Ascending aorta (tissue), 2 donors: ENCODE measurements around the gene CGREF1. TPM values are rescaled to one million over a fixed set of nuclear protein-coding genes. Genes with fewer than 3 reads are reported as not detected.

Experiments used
- DNase-seq, 2 donors: peaks; one replicate each; pipeline ENCODE4 v3.0.0-alpha.2; 2019; ENCODE audit warnings: low spot score in 2 of 2
- H3K27ac ChIP-seq, 2 donors: fragments of 200-600 bp; sonication (generic); one replicate each; pipeline ENCODE4 v1.5.1; 2016 to 2017; ENCODE audit warnings: mild to moderate bottlenecking in 1 of 2
- H3K27me3 ChIP-seq: fragments of 200-600 bp; sonication (generic); one replicate; pipeline ENCODE4 v1.5.1; 2017
- H3K36me3 ChIP-seq, 2 donors: fragments of 200-600 bp; sonication (generic); one replicate each; pipeline ENCODE4 v1.5.1; 2016
- H3K4me1 ChIP-seq, 2 donors: fragments of 200-600 bp; sonication (generic); one replicate each; pipeline ENCODE4 v1.5.1; 2016 to 2017; ENCODE audit warnings: mild to moderate bottlenecking in 1 of 2
- H3K4me3 ChIP-seq, 2 donors: fragments of 200-600 bp; sonication (generic); one replicate each; pipeline ENCODE4 v1.5.1; 2016 to 2017; ENCODE audit warnings: mild to moderate bottlenecking in 1 of 2
- H3K9me3 ChIP-seq, 2 donors: fragments of 200-600 bp; sonication (generic); one replicate each; pipeline ENCODE4 v1.5.1; 2016
- intact Hi-C: fragments of 100-400 bp; cut with DNase I; formaldehyde crosslinking; loops from one replicate; pipeline ENCODE4 v1.15.1; 2023
- total RNA-seq: library from RNA; depleted of rRNA; stranded (reverse); fragments of >200 nt; gene quantifications from one replicate; pipeline ENCODE4 v1.1.0, GENCODE V29; 2016
- TF ChIP-seq, protein P1 (sequence below), 3 experiments: fragments of 200-600 bp in 2 of 3; fragments of 450-650 bp in 1 of 3; sonication (generic) in 2 of 3; IDR thresholded peaks; one replicate each; pipeline ENCODE4 v1.5.1; 2016 to 2019; ENCODE audit warnings: antibody characterized with exemption in 3 of 3, mild to moderate bottlenecking in 1 of 3, moderate library complexity in 1 of 3

CGREF1 gene
- total RNA-seq, 1 donor from 2014 or later: 3.5 TPM

DNA sequence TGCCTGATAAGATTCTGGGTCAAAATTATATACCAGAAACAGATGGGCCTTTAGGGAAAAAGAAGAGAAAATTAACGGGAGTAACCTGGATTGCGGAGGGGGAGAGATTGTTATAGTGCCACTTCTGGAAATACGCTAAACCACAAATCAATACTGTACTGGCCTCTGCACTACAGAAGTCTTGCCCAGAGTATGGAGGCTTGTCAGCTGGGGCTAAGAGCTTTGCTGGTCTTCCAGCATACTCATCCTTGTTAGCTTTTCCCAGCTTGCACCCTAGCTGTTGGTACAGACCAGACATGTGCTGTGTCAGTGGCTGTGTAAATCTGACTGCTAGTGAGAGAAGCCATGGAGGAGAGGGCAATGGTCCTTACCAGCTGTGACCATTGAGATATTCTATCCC is 58.6 kb downstream of the CGREF1 start:
- Histone ChIP-seq H3K9me3 (no peaks in the 10 kb centered on the region), H3K36me3 (peaks cover 30 to 56% of the 10 kb centered on the region in 2 donors), H3K27me3 (no peaks in the 10 kb centered on the region), H3K4me3 (no peak overlapping the region), H3K4me1 (no peaks in the 10 kb centered on the region), H3K27ac (no peak overlapping the region)
- intact Hi-C loops: no loop called here
- TF ChIP-seq, protein P1, sequence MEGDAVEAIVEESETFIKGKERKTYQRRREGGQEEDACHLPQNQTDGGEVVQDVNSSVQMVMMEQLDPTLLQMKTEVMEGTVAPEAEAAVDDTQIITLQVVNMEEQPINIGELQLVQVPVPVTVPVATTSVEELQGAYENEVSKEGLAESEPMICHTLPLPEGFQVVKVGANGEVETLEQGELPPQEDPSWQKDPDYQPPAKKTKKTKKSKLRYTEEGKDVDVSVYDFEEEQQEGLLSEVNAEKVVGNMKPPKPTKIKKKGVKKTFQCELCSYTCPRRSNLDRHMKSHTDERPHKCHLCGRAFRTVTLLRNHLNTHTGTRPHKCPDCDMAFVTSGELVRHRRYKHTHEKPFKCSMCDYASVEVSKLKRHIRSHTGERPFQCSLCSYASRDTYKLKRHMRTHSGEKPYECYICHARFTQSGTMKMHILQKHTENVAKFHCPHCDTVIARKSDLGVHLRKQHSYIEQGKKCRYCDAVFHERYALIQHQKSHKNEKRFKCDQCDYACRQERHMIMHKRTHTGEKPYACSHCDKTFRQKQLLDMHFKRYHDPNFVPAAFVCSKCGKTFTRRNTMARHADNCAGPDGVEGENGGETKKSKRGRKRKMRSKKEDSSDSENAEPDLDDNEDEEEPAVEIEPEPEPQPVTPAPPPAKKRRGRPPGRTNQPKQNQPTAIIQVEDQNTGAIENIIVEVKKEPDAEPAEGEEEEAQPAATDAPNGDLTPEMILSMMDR (IDR thresholded peaks at IDR 0.05): no peak
- no peak for DNase-seq

DNA sequence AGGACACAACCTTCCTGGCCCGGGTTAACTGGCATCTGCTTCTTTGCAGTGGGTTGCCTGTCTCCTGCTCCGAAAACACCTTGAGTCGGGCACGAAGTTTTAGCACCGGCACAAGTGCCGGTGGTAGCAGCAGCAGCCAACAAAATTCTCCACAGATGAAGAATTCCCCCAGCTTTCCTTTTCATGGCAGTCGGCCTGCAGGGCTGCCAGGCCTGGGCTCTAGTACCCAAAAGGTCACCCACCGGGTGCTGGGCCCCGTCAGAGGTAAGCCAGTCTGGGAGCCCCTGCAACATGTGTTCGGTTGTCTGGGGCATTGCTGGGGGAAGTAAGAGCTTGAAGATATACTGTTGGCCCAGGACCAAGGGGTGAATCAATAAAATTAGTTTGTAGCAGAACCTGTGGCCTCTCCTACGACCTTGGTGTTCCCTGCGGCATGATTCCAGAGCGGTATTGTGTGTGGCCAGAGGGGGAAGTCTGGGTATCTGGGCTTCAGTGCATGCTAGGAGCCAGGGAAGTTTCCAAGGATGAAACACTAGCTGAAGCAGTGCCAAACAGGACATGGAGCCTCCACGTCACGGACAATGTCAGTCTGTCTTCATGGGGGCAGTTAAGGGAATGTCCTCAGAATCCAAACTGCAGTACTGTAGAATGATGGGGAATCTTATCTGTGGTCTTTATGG is 59.6 kb downstream of the CGREF1 start:
- TF ChIP-seq, protein P1 (IDR thresholded peaks at IDR 0.05): no peak
- intact Hi-C loops: no loop called here
- Histone ChIP-seq H3K4me3 (no peak overlapping the region), H3K36me3 (peaks cover 39 to 60% of the 10 kb centered on the region in 2 donors), H3K27me3 (no peaks in the 10 kb centered on the region), H3K9me3 (no peaks in the 10 kb centered on the region), H3K4me1 (no peaks in the 10 kb centered on the region), H3K27ac (no peak overlapping the region)
- DNase-seq: no peak

DNA sequence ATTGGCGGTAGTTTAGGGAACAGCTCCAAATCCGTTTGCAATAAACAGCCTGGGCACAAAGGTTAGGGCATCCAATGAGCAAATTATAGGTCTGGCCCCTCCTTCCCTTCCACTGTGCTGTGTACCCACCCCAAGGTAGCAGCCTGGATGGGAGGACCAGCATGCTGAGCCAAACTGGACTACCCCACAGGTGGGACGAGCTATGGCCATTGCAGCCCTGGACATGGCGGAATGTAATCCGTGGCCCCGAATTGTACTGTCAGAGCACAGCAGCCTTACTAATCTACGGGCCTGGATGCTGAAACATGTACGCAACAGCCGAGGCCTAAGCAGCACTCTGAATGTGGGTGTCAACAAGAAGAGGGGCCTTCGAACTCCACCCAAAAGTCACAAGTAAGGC is 60.7 kb downstream of the CGREF1 start:
- TF ChIP-seq, protein P1 (IDR thresholded peaks at IDR 0.05): no peak
- intact Hi-C loops: no loop called here
- peaks cover 39 to 66% of the 10 kb centered on the region in 2 donors for H3K36me3 ChIP-seq
- no peaks in the 10 kb centered on the region for H3K27me3 ChIP-seq
- H3K9me3 ChIP-seq: no peaks in the 10 kb centered on the region
- H3K27ac ChIP-seq: no peak overlapping the region
- no peak for DNase-seq
- no peaks in the 10 kb centered on the region for H3K4me1 ChIP-seq
- H3K4me3 ChIP-seq: no peak overlapping the region

DNA sequence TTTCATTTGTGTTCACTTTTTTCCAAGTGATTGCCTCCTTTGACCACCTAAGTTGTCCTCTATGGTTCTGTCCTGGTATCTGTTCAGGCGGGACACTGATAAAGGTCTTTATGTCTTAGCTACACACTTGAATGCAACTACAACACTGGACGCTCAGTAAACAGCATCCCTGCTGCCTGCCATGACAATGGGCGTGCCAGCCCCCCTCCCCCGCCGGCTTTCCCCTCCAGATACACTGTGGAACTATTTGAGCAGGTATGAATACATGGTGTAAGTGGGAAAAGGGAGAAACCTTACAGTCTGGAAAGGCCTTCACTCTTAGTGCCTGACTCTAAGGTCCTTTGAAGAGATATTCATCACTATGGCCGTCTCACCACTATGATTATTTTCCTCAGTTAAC is 61.7 kb downstream of the CGREF1 start:
- DNase-seq: no peak
- intact Hi-C loops: no loop called here
- H3K36me3 ChIP-seq: peaks cover 39 to 60% of the 10 kb centered on the region in 2 donors
- no peaks in the 10 kb centered on the region for H3K27me3 ChIP-seq
- no peak overlapping the region for H3K27ac ChIP-seq
- H3K9me3 ChIP-seq: no peaks in the 10 kb centered on the region
- TF ChIP-seq, protein P1 (IDR thresholded peaks at IDR 0.05): no peak
- H3K4me1 ChIP-seq: no peaks in the 10 kb centered on the region
- H3K4me3 ChIP-seq: no peak overlapping the region

DNA sequence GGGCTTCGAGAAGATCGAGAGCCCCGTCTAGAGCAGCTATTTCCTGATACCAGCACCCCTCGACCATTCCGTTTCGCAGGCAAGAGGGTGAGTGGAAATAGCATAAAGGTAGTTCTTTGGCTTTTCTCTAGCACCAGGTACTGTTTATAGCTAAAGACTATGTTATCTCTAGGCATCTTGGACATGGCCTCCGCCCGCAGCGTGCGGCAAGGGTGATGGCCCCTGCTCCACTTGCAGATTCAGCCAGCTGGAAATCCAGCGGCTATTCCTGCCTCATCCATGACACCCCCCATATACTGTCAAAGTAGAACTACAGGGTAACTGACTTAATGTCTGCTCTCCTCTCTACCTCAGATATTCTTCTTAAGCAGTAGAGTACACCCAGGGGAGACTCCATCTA is 64.2 kb downstream of the CGREF1 start:
- peaks cover 39 to 50% of the 10 kb centered on the region in 2 donors for H3K36me3 ChIP-seq
- TF ChIP-seq, protein P1 (IDR thresholded peaks at IDR 0.05): no peak
- no peak for DNase-seq
- H3K27ac ChIP-seq: no peak overlapping the region
- H3K9me3 ChIP-seq: no peaks in the 10 kb centered on the region
- H3K4me1 ChIP-seq: no peaks in the 10 kb centered on the region
- H3K4me3 ChIP-seq: no peak overlapping the region
- H3K27me3 ChIP-seq: no peaks in the 10 kb centered on the region
- intact Hi-C loops: no loop called here
